NCI-H187 treated with DMSO at 0.1 percent for 48 hours (cell line): ENCODE data around the gene MECP2.
"Not testable (repeated sequence)": the region's sequence is repeated elsewhere in the genome, so short reads cannot be mapped to it uniquely, and the experiment has no call there.

ENCODE experiments used
- DNase-seq: peaks from one replicate; lab custom pipeline; 2025; lab: John Stamatoyannopoulos, UW

Gene MECP2

GRCh38 chrX:154016366-154017076 is 81.0 kb downstream of the MECP2 start:
- DNase-seq = no peak

- DNase-seq = no peak
These were observed 81.8 kb downstream of the MECP2 start for GRCh38 chrX:154015581-154016264.

- DNase-seq = no peak
These were observed 82.8 kb downstream of the MECP2 start for GRCh38 chrX:154014429-154015380.

- DNase-seq = no peak
These were observed 83.7 kb downstream of the MECP2 start for GRCh38 chrX:154013614-154014360.

DNA sequence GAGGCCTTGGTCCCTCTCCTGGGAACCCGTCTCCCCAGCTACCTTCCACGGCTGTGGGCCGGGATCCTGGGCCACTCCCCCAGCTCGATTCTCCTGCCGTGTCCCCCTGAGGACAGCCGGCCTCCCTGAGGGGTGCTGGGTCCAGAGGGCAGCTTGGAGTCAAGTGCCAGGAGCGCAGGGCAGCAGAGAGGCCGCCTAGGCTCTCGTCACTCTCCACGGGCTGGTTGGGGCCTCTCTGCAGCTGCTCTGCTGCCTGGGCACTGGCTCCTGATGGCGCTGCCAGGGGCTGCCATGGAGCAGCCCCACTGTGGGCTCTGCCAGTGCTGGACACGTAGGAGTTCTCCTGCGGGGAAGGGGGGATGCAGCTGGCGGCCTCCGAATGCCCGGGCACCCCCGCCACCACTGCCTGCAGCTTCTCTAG is 84.5 kb downstream of the MECP2 start:
- DNase-seq = no peak

- DNase-seq = no peak
These were observed 85.1 kb downstream of the MECP2 start for GRCh38 chrX:154012336-154012991.

- DNase-seq = no peak
These were observed 85.9 kb downstream of the MECP2 start for GRCh38 chrX:154011376-154012335.

GRCh38 chrX:154010330-154011087 is 87.0 kb downstream of the MECP2 start:
- no peak for DNase-seq

- no peak for DNase-seq
These were observed 89.0 kb downstream of the MECP2 start for GRCh38 chrX:154008521-154008920.

DNA sequence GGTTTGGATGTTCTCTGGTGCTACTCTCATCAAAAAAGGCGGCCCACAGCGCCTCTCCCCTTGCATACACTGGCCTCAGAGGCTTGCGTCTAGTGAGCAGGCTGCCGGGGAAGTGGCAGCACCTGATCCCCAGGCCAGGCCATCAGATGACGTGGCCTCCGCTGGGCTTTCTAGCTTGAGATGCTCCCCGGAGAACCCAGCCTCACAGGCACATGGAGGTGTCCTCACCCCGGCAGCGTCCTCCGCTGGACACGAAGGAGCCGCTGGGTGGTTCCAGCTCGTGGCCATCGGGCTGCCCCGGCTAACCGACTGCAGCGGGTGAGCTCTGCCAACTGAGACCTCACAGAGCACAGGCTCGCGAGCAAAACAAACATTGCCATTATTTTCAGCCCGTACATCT is 90.6 kb downstream of the MECP2 start:
- no peak for DNase-seq

DNA sequence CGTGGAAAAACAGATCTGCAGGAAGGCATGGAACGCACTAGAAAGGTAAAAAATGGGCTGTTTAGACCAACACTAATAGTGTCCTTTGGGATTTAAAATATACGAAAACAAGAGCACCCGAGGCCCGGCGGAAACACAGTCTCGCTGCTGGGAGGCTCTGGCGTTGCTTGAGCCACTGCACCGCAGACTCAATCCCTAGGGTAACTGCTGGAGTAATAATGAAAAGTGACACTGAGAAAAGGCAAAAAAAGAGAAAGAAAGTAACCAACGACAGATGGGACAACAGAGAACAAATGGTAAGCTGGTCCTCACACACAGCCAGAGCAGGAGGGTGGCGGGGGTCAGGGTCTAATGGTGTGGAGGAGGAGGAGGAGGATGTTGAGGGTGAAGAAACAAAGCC is 93.2 kb downstream of the MECP2 start:
- no peak for DNase-seq

GRCh38 chrX:154002215-154002719 is 95.2 kb downstream of the MECP2 start:
- DNase-seq = peak; percentile 46

GRCh38 chrX:154000051-154000450 is 97.5 kb downstream of the MECP2 start:
- DNase-seq = no peak

DNA sequence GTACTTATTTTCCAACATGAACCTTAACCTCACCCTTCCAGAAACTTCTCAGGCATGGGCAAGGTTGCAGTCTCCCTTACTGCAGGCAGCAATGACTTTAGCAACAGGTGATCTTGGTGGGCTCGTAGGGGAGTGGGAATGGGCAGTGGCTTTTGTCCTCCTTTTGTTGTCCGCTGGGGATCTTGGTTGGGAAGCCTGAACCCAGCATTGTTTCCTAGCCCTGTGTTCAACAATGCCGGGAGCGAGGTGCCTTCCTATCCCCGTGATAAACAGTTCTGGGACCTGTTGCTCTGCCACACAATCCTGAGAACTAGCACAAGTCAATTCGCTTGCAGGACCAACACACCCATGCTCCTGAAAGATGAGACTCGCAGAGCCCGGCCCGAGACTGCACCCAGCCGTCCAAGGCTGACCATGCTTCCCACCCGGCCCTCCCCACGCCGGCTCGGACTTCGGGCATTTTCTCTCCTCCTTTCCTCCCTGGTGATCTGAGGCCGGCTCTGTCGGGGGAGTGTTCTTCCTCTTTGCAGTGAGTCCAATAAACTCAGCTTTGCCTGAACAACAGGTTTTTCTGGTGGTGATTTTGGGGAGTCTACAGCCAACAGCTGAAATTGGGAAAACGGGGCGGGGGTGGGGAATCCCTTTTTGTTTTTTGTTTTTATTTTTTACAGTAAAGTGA is 98.0 kb downstream of the MECP2 start:
- no peak for DNase-seq

- DNase-seq = no peak
These were observed 102.0 kb downstream of the MECP2 start for GRCh38 chrX:153995504-153995903.

GRCh38 chrX:153994398-153994797 is 103.1 kb downstream of the MECP2 start:
- not testable (repeated sequence) for DNase-seq

DNA sequence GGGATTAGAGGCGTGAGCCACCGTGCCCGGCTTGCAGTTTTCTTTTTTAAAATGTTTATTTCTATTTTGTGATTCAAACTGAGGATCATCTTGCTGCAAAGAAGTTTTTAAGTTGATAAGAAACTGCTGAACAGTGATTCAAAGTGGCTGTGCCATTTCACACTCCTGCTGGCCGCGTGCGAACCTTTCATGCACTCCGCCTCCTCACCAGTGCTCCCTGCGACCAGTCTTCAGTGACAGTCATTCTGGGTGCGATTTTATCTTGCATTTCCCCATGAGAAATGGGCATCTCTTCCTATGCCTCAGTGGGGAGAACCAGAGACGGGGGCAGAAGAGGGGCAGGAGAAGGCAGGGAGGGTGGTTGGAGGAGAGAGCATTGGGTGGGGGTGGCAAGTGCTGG is 103.5 kb downstream of the MECP2 start:
- DNase-seq = no peak

GRCh38 chrX:153993079-153993478 is 104.4 kb downstream of the MECP2 start:
- no peak for DNase-seq

- DNase-seq = no peak
These were observed 105.3 kb downstream of the MECP2 start for GRCh38 chrX:153992180-153992579.
